Left forelimb (tissue), 1 donor: ENCODE measurements around the gene SCARB1.
"Not testable (repeated sequence)": the region's sequence is repeated elsewhere in the genome, so short reads cannot be mapped to it uniquely, and the experiment has no call there.

Experiments
- DNase-seq: peaks from one replicate; pipeline ENCODE4 v3.0.0-alpha.2; 2018; ENCODE audit warnings: low spot score

SCARB1 gene

GRCh38 chr12:124863416-124864325, at the start of gene SCARB1:
Gene SCARB1 (minus strand): TSS chr12:124863864. CDS start chr12:124863720, 144 bp downstream.
- peak; percentile 94 for DNase-seq

- not testable (repeated sequence) for DNase-seq
Measured at GRCh38 chr12:124912529-124913287, 49.0 kb upstream of the SCARB1 start.

- not testable (repeated sequence) for DNase-seq
Measured at GRCh38 chr12:124911521-124911920, 47.9 kb upstream of the SCARB1 start.

DNA sequence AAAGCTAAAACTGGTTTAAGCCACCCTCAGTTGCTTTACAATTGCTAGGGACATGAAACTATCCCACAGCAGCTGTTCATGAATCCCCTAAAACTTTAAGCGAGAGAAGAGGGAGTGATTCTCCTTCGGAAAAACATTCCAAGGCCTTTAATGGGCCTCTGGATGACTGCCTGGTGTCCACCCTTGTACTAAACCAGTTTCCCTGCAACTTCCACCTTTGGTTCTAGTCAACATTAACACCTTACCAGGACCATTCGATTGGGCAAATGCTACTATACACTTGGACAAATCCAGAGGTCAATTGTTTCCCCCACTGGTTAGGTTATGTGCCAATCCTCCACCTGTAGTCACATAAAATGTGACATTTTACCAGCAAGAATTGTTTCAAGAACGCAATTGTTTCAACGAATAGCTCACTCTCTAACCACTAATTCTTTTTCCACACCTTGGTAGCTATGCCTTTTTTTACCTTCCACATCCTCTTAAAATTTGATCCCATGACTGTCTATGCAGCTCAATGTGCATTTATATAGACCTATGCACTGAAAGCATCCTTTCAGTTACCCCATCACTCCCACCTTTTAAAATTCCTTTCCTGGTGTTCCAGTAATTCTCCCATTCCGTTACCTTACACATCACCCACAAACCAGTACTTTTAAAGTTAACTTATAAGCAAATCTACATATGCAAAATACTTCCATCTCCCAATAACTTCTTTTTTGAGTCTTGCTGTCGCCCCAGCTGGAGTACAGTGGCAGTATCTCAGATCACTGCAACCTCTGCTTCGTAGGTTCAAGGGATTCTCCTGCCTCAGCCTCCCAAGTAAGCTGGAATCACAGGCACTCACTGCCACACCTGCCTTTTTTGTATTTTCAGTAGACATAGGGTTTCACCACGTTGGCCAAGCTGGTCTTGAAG, 47.2 kb upstream of the SCARB1 start:
- DNase-seq = no peak

- DNase-seq = no peak
Measured at GRCh38 chr12:124909831-124910560, 46.3 kb upstream of the SCARB1 start.

- DNase-seq = no peak
Measured at GRCh38 chr12:124906606-124907261, 43.1 kb upstream of the SCARB1 start.

DNA sequence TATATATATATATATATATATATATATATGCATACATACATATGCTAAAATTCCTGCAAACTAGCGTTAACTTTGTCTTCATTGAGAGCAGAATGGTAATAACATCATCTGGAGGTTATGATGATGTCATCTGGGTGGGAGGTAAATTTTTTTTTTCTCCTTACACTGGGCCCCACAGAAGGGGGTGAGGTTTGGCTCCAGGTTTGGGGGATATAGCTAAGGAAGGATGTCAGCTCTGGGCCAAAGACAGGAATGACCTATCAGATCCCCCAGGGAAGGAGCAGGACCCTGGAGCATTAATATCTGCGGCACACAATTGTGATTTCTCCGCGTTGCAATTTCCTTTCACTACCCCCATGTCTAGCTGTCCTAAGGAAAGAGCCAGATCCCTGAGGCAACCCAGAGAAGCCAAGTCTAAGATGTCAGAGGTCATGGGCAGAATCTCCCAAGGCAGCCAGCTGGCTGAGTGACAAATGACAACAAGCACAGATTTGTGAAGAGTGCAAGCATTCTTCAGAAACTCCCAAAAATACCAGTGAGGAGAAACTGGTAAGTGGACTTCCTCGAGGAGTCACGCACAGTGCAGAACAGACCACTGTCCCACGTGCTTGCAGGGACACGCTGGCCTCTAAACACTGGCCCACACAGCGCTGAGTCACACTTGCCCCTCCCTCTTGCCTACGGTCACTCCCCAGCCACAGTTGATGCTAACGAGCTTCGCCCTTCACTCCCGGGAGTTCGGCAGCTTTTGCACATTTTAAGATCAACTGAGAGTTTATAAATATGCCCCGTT, 40.8 kb upstream of the SCARB1 start:
- DNase-seq = no peak

DNA sequence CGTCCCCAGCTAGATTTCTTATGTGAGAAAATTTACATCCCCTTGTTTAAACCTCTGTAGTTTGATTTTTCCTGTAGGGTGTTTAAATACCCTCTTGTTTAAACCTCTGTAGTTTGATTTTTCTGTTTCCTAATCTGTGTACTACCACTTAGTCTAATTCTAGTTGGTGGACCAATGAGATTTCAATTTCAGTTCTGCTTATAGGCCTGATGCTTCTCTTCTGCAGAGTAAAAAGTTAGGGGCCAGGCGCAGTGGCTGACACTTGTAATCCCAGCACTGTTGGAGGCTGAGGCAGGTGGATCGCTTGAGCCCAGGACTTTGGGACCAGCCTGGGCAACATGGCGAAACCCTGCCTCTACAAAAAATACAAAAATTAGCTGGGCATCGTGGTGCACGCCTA, 39.3 kb upstream of the SCARB1 start:
- DNase-seq = no peak

DNA sequence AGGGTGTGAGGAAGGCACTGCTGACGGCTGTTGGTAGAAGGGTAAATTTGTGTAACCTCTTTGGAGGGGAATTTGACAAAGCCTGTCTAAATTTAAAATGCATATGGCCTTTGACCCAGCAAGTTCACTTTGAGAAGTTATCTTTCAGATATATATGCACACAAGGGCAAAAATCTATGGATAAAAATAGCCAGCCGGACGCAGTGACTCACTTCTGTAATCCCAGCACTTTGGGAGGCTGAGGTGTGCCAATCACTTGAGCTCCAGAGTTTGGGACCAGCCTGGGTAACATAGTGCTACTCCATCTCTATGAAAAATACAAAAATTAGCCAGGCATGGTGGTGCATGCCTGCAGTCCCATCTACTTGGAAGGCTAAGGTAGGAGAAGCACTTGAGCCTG, 37.3 kb upstream of the SCARB1 start:
- DNase-seq = no peak

DNA sequence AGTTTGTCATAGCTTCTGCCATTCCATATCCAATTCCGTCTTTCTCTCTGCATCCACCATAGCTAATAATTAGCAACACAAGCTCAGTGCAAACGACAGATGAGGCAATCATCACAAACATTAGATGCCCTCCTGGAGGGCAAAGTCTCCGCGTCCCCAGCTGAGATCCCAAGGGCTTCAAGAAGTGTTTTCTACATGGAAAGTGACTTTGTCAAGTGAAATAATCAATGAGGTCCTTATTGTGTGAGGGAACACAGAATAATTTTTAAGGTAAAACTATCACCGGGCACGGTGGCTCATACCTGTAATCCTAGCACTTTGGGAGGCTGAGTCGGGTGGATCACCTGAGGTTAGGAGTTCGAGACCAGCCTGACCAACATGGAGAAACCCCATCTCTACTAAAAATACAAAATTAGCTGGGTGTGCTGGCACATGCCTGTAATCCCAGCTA, 36.7 kb upstream of the SCARB1 start:
- not testable (repeated sequence) for DNase-seq

DNA sequence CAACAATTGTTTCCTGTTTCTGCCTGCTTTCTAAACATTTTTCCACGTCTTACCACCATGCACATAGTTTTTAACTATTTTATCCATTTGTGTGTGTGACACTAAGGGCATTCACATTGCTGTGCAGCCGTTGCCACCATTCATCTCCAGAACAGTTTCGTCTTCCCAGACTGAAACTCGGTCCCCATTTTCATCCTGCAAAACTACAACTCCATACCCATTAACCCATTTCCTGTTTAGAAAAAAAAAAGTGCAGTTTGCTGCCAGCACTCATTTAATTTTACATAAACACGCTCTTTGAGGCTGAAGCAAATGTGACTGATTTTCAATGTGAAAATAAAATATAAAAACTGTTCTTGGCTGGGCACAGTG, 35.2 kb upstream of the SCARB1 start:
- DNase-seq = no peak

DNA sequence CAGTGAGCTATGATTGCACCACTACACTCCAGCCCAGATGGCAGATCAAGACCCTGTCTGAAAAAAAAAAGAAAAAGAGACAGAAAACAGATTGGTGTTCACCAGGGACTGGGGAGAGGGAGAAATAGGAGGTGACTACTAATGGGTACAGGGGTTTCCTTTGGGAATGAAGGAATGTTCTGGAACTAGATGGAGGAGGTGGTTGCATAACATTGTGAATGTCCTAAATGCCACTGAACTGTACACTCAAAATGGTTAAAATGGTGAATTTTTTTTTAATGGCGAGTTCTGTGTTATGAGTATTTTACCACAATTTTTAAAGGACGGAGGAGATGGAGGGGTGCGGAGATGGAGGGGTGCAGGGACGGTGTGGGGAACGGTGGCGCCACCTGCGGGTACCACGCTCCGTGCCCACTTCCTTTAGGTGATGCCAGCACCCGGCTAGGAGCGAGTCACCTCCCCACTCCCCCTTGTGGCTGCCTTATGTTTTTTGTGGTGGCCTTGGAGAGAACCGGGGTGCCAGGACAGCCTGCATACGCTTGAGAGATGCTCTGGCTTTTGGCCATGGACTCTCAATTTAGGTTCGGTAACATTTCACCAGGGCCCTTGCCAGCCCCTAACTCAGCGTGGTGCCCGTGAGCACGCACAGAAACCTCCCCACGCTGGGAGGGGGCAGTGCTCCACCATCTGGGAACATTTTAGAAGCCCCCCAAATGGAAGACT, 34.7 kb upstream of the SCARB1 start:
- no peak for DNase-seq

GRCh38 chr12:124896461-124896860, 32.8 kb upstream of the SCARB1 start:
- DNase-seq = no peak

DNA sequence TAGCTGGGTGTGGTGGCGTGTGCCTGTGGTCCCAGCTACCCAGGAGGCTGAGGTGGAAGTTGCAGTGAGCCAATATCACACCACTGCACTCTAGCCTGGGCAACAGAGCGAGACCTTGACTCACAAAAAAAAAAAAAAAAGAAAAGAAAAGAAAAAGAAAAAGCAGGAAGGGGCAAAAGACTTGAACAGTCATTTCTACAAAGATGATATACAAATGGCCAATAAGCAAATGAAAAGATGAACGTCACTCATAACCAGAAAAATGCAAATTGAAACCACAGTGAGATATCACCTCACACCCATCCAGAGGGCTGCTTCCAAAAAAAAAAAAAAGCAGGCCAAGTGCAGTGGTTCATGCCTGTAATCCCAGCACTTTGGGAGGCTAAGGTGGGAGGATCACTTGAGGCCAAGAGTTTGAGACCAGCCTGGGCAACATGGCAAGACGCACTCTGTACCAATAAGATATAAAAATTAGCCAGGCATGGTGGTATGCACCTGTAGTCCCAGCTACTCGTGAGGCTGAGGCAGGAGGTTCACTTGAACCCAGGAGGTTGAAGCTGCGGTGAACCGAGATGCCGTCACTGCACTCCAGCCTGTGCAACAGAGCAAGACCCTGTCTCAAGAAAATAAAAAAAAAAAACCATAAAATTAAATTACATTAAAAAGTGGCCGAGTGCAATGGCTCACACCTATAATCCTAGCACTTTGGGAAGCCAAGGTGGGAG, 30.3 kb upstream of the SCARB1 start:
- DNase-seq = no peak

GRCh38 chr12:124888260-124888659, 24.6 kb upstream of the SCARB1 start:
- no peak for DNase-seq

DNA sequence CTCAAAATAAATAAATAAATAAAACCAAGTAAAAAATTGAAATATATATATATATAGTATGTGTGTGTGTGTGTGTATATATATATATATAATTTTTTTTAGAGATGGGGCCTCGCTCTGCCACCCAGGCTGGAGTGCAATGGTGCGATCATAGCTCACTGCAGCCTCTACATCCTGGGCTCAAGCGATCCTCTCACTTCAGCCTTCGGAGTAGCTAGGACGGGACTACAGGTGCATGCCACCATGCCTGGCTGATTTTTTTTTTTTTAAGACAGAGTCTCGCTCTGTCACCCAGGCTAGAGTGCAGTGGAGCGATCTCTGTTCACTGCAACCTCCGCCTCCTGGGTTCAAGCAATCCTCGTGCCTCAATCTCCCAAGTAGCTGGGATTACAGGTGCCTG, 24.1 kb upstream of the SCARB1 start:
- DNase-seq = not testable (repeated sequence)

DNA sequence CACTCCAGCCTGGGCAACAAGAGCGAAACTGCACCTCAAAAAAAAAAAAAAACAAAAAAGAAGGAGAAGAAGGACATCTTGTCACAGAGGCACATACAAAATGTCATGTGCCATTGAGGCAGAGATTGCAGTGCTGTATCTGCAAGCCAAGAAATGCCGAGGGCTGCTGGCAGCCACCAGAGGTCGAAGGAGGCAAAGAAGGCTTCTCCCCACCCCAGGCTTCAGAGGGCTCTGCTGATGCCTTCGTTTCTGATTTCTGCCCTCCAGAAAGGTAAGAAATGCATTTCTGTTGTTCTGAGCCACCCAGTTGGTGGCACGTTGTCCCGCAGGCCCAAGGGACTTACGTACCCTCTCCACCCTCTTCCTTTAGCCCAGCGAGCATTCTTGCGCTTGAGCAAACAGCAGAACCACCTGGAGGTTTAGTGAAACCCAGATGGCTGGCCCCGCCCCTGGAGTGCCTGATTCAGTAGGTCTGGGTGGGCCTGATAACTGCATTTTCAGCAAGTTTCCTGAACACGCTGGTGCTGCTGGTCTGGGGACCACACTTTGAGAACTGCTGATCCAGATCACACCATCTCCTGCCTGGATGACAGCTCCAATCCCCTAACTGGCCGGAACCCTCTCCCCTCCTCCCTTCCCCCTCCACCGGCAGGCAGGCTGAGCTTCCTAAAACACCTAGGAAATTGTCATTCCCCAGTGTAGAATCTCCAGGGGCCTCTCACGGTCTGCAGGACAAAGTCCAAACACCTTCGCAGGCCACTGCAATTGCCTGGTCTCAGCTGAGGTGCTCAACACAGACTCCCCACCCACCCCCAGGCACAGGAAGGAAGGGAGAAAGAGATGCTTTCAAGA, 21.1 kb upstream of the SCARB1 start:
- no peak for DNase-seq
